Measurements from ENCODE around the gene PFDN1.

DNA sequence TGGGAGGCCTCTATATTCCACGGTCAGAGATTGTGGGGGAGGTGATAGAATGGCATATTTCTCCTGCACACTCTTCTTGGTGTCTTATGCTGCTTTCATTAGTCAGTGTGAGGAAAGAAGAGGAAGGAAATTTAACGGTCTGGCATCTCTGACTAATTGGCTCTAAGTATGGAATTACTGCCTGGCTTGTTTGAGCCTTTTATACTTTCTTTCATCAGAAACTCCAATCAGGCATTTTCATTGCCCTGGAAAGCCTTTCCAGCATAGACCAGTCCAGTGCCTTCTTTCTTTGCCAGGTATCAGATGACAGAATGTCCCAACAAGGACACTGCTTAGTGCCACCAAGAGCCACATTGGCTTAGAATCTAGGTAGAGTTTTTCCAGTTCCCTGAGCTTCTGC lies 97.7 kb downstream of the PFDN1 start:
- TF ChIP-seq YY1 (IDR thresholded peaks at IDR 0.05), result no peak
- no peak for TF ChIP-seq CTCF (IDR thresholded peaks at IDR 0.05; ENCODE audit: low read depth, low read length, missing input control)
- TF ChIP-seq, protein P1, sequence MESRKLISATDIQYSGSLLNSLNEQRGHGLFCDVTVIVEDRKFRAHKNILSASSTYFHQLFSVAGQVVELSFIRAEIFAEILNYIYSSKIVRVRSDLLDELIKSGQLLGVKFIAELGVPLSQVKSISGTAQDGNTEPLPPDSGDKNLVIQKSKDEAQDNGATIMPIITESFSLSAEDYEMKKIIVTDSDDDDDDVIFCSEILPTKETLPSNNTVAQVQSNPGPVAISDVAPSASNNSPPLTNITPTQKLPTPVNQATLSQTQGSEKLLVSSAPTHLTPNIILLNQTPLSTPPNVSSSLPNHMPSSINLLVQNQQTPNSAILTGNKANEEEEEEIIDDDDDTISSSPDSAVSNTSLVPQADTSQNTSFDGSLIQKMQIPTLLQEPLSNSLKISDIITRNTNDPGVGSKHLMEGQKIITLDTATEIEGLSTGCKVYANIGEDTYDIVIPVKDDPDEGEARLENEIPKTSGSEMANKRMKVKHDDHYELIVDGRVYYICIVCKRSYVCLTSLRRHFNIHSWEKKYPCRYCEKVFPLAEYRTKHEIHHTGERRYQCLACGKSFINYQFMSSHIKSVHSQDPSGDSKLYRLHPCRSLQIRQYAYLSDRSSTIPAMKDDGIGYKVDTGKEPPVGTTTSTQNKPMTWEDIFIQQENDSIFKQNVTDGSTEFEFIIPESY (IDR thresholded peaks at IDR 0.05), result no peak
- TF ChIP-seq ATF3 (IDR thresholded peaks at IDR 0.05), result no peak
- TF ChIP-seq JUND (IDR thresholded peaks at IDR 0.05), result no peak
- no peak for TF ChIP-seq RAD21 (IDR thresholded peaks at IDR 0.05)
- TF ChIP-seq EGR1 (IDR thresholded peaks at IDR 0.05; ENCODE audit: low read depth in 2 of 2), result no peak
- TF ChIP-seq MAX (IDR thresholded peaks at IDR 0.05), result no peak
- no peak for TF ChIP-seq SP1 (IDR thresholded peaks at IDR 0.05)
- no peak for TF ChIP-seq TAF1 (conservative IDR thresholded peaks at IDR 0.05)
- TF ChIP-seq GABPA (IDR thresholded peaks at IDR 0.05 in 1 of 2, conservative IDR thresholded peaks at IDR 0.05 in 1 of 2), result no peak
- TF ChIP-seq, protein P2, sequence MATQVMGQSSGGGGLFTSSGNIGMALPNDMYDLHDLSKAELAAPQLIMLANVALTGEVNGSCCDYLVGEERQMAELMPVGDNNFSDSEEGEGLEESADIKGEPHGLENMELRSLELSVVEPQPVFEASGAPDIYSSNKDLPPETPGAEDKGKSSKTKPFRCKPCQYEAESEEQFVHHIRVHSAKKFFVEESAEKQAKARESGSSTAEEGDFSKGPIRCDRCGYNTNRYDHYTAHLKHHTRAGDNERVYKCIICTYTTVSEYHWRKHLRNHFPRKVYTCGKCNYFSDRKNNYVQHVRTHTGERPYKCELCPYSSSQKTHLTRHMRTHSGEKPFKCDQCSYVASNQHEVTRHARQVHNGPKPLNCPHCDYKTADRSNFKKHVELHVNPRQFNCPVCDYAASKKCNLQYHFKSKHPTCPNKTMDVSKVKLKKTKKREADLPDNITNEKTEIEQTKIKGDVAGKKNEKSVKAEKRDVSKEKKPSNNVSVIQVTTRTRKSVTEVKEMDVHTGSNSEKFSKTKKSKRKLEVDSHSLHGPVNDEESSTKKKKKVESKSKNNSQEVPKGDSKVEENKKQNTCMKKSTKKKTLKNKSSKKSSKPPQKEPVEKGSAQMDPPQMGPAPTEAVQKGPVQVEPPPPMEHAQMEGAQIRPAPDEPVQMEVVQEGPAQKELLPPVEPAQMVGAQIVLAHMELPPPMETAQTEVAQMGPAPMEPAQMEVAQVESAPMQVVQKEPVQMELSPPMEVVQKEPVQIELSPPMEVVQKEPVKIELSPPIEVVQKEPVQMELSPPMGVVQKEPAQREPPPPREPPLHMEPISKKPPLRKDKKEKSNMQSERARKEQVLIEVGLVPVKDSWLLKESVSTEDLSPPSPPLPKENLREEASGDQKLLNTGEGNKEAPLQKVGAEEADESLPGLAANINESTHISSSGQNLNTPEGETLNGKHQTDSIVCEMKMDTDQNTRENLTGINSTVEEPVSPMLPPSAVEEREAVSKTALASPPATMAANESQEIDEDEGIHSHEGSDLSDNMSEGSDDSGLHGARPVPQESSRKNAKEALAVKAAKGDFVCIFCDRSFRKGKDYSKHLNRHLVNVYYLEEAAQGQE (IDR thresholded peaks at IDR 0.05), result no peak
